Measurements from ENCODE around the gene SKA2. TPM values are rescaled to one million over a fixed set of nuclear protein-coding genes. Genes with fewer than 3 reads are reported as not detected.

SKA2 gene
- total RNA-seq, 1 experiment from 2014 or later = 65.6 TPM

DNA sequence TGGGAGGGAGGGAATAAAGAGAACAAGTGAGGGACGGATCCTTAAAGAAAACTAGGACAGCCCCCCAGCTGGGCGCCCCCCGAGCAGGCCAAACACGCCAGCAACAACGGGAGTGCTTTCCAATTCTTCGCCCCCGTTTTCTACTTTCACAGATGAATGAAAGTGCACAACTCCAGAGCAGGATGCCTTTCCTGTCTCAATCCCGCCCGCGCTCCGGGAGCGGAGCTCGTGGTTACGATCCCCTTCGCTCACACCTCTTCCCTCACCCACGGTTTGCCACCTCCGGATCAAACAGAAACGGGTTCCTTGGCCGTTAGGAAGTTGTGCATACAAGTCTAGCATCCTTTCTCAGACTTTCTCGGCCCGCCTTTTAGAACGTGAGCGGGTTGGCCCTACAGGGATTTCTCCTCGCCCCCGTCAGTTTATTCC, 680 bp downstream of the SKA2 start:
- POLR2A ChIA-PET (ENCODE audit: unreplicated experiment) = interaction anchor here (0.6 kb wide), 1 partner anchor 72 kb away, joined by 6 read pairs; no protein-coding TSS in a partner anchor
- H2AFZ ChIP-seq = peak overlapping the region; percentile 96
- peaks cover 88% of the 10 kb centered on the region for H3K79me2 ChIP-seq (ENCODE audit: low read depth)
- H3K36me3 ChIP-seq (ENCODE audit: low read depth) = 0 out of 2 replicates have a peak, but pooled peaks cover 3% of the 10 kb centered on the region
- peak overlapping the region; percentile 80 for H3K4me3 ChIP-seq
- no peaks in the 10 kb centered on the region for H3K9me3 ChIP-seq (ENCODE audit: insufficient read depth, low read depth)
- H3K27ac ChIP-seq = peak overlapping the region; percentile 71
- TF ChIP-seq, protein P1, sequence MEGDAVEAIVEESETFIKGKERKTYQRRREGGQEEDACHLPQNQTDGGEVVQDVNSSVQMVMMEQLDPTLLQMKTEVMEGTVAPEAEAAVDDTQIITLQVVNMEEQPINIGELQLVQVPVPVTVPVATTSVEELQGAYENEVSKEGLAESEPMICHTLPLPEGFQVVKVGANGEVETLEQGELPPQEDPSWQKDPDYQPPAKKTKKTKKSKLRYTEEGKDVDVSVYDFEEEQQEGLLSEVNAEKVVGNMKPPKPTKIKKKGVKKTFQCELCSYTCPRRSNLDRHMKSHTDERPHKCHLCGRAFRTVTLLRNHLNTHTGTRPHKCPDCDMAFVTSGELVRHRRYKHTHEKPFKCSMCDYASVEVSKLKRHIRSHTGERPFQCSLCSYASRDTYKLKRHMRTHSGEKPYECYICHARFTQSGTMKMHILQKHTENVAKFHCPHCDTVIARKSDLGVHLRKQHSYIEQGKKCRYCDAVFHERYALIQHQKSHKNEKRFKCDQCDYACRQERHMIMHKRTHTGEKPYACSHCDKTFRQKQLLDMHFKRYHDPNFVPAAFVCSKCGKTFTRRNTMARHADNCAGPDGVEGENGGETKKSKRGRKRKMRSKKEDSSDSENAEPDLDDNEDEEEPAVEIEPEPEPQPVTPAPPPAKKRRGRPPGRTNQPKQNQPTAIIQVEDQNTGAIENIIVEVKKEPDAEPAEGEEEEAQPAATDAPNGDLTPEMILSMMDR (conservative IDR thresholded peaks at IDR 0.05) = no peak
- no peak for TF ChIP-seq EZH2 (IDR thresholded peaks at IDR 0.05; ENCODE audit: low read depth)
- H3K9me2 ChIP-seq (ENCODE audit: insufficient read depth) = no peaks in the 10 kb centered on the region
- 0 out of 2 replicates have a peak, but pooled peaks cover 3% of the 10 kb centered on the region for H4K20me1 ChIP-seq (ENCODE audit: insufficient read depth)
- intact Hi-C loops (cut with micrococcal nuclease; ENCODE audit: unreplicated experiment) = loop anchor here (2.0 kb wide), 1 partner anchor 464 kb away; the partner anchor contains the start of gene CLTC
- CTCF ChIA-PET = no interaction called here
- peak; percentile 42 to 46 for DNase-seq
- H3K4me2 ChIP-seq = peak overlapping the region; percentile 76
- peaks cover 15% of the 10 kb centered on the region for H3F3A ChIP-seq (ENCODE audit: insufficient read depth, low read depth)
- H3K27me3 ChIP-seq (ENCODE audit: insufficient read depth, low read depth) = no peaks in the 10 kb centered on the region
- peaks cover 58% of the 10 kb centered on the region for H3K4me1 ChIP-seq (replicated peaks; ENCODE audit: insufficient read depth)
- BruUV-seq (replicated peaks) = TSS peak; percentile 48

DNA sequence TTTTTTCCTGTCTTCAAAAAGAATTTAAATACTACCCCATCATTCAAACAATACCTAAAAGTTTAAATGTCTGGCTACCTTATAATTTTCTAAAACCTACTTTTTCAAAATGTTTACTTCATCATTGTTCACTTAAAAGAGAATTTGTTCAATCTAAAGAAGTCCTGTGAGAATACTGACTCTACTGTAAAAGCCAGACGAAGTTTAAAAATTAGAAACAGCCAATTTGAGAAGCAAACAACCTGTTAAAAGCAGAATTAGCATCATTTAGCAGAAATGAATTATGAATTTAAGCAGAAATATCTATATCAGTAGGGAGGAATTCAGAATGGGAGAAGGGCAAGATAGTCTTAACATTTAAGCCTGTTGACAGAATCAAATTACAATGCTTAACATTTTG, 2.1 kb downstream of the SKA2 start:
- Histone ChIP-seq H2AFZ (peak overlapping the region; percentile 96; the same call in 1 of the 2 replicates), H3K4me3 (peak overlapping the region; percentile 80), H3K79me2 (ENCODE audit: low read depth) (peaks cover 88% of the 10 kb centered on the region), H3K9me3 (ENCODE audit: insufficient read depth, low read depth) (no peaks in the 10 kb centered on the region), H3K4me1 (replicated peaks; ENCODE audit: insufficient read depth) (peaks cover 59% of the 10 kb centered on the region), H3K9me2 (ENCODE audit: insufficient read depth) (no peaks in the 10 kb centered on the region), H3F3A (ENCODE audit: insufficient read depth, low read depth) (peaks cover 24% of the 10 kb centered on the region), H3K27ac (peak overlapping the region; percentile 71; the same call in 1 of the 2 replicates), H3K4me2 (peak overlapping the region; percentile 76), H3K36me3 (ENCODE audit: low read depth) (0 out of 2 replicates have a peak, but pooled peaks cover 3% of the 10 kb centered on the region), H3K27me3 (ENCODE audit: insufficient read depth, low read depth) (no peaks in the 10 kb centered on the region), H4K20me1 (ENCODE audit: insufficient read depth) (0 out of 2 replicates have a peak, but pooled peaks cover 4% of the 10 kb centered on the region)
- TF ChIP-seq, protein P1 (conservative IDR thresholded peaks at IDR 0.05) = no peak
- no peak for TF ChIP-seq EZH2 (IDR thresholded peaks at IDR 0.05; ENCODE audit: low read depth)
- intact Hi-C loops (cut with micrococcal nuclease; ENCODE audit: unreplicated experiment) = no loop called here
- ChIA-PET POLR2A (ENCODE audit: unreplicated experiment) (interaction anchor here (0.6 kb wide), 1 partner anchor 584 kb away, joined by 8 read pairs; no protein-coding TSS in a partner anchor), CTCF (no interaction called here)
- BruUV-seq (replicated peaks) = no TSS peak
- no peak for DNase-seq

DNA sequence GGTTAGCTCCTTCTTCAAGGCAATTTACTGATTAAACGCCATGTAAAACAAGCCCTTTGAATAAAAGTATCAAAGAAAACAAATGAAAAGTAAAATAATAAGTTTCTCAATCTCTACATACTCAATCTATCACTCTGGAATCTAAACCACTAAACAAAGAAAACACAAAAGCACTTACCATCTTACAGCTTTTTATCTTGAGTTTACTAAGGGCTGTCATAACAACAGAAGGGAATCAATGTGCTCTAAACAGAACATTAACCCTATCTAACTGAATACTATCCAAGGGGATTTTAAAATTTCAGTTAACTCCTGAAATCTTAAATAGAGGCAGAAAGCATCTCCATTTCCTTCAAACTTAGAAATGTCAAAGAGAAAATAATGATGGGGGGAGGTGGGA, 3.4 kb downstream of the SKA2 start:
- H3K9me2 ChIP-seq (ENCODE audit: insufficient read depth) = no peaks in the 10 kb centered on the region
- H2AFZ ChIP-seq = no peak overlapping the region
- ChIA-PET POLR2A (ENCODE audit: unreplicated experiment) (interaction anchor here (0.5 kb wide), 1 partner anchor 43 kb away, joined by 3 read pairs; no protein-coding TSS in a partner anchor), CTCF (no interaction called here)
- H4K20me1 ChIP-seq (ENCODE audit: insufficient read depth) = 0 out of 2 replicates have a peak, but pooled peaks cover 4% of the 10 kb centered on the region
- no peak overlapping the region for H3K27ac ChIP-seq
- H3K4me2 ChIP-seq = peak overlapping the region; percentile 76
- TF ChIP-seq, protein P1 (conservative IDR thresholded peaks at IDR 0.05) = no peak
- no peak for TF ChIP-seq EZH2 (IDR thresholded peaks at IDR 0.05; ENCODE audit: low read depth)
- peaks cover 46% of the 10 kb centered on the region for H3K4me1 ChIP-seq (replicated peaks; ENCODE audit: insufficient read depth)
- intact Hi-C loops (cut with micrococcal nuclease; ENCODE audit: unreplicated experiment) = no loop called here
- H3K27me3 ChIP-seq (ENCODE audit: insufficient read depth, low read depth) = no peaks in the 10 kb centered on the region
- 0 out of 2 replicates have a peak, but pooled peaks cover 3% of the 10 kb centered on the region for H3K36me3 ChIP-seq (ENCODE audit: low read depth)
- no peak overlapping the region for H3K4me3 ChIP-seq
- no TSS peak for BruUV-seq (replicated peaks)
- H3F3A ChIP-seq (ENCODE audit: insufficient read depth, low read depth) = peaks cover 24% of the 10 kb centered on the region
- DNase-seq = no peak
- peaks cover 88% of the 10 kb centered on the region for H3K79me2 ChIP-seq (ENCODE audit: low read depth)
- H3K9me3 ChIP-seq (ENCODE audit: insufficient read depth, low read depth) = no peaks in the 10 kb centered on the region
